CD4-positive, alpha-beta T cell treated with Interleukin-6 at 100 ng/mL for 8 hours (primary cell): Measurements from ENCODE around the gene AFAP1.

ENCODE experiments used
- DNase-seq: peaks from one replicate; pipeline ENCODE4 v3.0.0-alpha.2; 2020; ENCODE audit warnings: mixed read lengths, low spot score

Gene AFAP1

DNA sequence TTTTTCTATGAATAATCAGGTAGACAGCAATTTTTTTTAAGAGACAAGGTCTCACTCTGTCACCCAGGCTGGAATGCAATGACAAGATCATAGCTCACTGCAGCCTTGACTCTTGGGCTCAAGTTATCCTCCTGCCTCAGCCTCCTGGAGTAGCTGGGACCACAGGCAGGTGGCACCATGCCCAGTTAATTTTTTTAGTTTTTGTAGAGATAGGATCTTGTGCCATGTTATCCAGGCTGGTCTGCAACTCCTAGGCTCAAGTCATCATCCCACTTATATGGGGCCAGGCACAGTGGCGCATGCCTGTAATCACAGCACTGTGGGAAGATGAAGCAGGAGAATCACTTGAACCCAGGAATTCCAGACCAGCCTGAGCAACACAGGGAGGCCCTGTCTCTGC lies 26.8 kb downstream of the AFAP1 start:
- DNase-seq, result no peak

DNA sequence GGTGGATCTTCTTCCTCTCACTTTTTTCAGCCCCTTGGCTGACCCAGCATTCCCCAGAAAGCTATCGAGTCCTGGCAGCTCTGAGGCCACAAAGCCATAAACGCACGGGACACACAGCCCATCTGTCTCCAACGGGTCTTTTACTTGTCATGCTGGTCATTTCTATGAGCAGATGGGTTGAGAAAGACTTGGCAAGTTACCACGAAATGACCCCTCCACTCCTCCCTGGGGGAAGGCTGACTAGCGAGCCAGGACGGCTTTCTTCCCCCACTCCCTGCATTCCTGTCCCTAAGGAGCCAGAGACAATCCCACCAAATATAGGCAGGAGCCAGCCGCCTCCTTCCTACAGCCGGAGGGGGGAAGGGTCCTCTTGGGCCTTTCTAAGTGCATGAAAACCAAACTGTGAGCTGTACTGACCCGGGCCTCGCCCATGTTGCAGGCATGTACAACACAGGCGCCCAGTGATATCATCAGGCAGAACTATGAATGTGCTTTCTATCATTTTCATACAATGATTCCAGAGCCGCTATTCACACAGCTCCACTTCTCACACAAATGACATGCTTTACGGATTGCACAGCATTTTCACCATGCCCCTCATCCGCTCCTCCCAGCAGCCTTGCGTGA lies 28.6 kb downstream of the AFAP1 start:
- DNase-seq, result no peak

DNA sequence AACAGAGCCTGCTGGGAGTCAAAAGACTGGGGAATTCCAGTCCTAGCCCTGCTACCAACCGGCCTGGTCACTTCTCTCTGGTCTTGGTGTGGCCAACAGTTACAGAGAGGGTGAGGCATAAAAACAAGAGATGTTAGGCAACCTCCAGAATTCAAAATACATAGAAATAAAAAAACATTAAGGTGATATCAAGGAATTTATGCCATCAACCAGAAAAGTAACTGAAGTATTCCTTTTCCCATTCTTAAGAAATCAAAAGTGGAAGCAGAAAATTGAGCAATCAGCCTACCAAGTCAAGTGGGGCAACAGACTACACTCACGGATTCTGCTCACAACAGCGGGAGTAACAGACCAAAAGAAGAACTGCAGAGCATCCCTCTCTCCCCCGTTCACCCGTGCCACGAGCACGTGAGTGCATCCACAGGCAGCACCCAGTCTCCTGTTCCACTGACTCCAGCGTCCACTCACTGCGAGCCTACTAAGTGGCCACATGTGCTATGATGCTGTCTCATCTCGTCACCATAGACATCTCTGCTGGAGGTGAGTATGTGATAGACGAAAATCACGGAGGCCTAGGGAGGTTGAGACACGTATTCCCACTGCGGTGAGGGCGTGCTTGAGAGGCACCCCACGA lies 29.3 kb downstream of the AFAP1 start:
- DNase-seq, result no peak

DNA sequence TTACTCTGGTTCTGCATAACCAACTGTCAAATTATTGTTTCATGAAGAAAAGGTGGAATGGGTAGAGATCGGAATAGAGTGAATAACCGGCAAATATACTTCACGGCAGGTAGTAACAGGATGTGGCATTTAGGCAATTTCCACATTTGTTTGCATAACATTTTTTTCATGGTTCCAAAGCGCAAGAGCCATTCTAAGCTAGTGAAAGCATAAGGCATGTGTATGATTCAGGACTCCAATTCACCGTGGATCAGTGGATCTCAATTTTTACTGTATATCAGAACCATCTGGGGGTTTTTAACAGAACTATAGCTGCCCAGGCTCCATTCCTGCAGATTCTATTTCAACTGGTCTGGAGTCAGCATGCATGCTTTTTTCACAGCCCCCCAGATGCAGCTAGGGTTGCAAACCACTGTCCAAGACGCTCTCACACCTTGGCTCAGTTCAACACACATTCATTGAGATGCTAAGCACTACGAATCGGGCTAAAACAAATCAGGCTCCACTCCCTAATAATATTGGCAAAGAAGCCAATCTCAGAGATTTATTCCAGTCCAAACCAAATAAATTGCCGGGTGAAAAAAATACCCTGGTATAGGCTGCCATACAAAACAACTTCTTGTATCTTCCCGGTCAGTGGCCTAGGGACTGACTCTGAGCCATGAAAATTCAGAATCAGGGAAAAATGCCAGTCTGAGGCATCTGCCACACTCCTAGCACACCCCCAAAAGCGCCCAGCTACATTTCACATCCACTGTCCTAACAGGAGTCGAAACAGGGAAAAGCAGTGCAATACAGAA lies 30.0 kb downstream of the AFAP1 start:
- DNase-seq, result no peak

DNA sequence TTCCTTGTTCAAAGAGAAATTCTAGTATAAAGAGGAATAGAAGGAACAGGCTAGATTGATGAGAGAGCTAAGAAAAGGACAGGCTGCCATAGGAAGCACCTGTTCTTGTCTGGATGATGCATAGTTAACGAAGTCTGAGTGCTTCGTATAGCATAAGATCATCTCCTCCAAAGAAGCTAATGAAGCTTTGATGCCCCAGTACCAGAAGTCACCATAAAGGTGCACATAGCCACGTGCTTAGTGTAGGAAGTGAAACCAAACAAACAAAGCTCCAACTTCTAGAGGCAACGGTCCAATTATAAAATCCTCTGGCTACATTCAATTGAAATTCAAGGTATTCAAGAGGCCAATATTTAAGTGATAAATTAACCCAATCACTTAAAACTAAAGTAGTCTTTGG lies 31.0 kb downstream of the AFAP1 start:
- no peak for DNase-seq

DNA sequence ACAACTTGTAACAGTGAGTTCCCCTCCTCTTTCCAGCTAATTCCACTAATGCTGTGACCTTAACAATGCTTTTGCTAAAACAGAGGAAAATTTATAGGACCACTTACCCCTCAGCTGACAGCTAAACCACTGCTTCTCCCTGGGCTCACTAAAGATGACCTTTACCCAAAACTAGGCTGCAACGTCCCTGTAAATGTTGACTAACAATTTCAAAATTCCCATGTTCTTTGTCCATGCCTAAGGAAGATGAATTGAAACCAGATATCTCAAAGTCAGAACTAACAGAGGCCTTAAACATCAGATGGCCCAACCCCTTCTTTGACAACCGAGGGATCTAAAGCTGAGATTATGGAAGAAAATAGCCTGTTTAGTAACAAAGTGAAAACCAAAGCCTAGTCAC lies 32.5 kb downstream of the AFAP1 start:
- DNase-seq, result no peak

DNA sequence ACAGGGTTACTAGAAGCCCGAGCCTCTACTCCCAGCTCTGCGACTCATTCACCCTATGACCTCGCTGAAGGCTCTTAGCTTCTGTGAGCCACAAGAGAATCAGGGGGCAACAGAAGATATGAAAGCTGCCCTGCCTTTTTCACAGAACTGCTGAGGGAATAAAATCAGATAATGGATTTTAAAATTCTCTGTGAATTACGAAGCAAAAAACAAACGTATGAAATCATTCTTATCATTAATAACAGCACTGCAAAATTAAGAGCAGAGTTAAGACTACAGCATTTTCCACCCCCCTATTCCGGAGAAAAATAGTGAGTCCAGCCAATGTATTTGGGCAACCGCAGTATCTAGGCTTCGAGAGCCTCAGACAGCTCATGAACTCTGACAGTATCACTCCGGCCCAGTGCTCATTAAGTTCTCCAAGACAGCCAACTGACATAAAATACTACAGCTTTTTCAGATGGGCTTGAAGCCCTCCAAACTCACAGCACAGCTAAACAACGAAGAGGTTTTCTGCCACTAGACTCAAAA lies 33.4 kb downstream of the AFAP1 start:
- no peak for DNase-seq

DNA sequence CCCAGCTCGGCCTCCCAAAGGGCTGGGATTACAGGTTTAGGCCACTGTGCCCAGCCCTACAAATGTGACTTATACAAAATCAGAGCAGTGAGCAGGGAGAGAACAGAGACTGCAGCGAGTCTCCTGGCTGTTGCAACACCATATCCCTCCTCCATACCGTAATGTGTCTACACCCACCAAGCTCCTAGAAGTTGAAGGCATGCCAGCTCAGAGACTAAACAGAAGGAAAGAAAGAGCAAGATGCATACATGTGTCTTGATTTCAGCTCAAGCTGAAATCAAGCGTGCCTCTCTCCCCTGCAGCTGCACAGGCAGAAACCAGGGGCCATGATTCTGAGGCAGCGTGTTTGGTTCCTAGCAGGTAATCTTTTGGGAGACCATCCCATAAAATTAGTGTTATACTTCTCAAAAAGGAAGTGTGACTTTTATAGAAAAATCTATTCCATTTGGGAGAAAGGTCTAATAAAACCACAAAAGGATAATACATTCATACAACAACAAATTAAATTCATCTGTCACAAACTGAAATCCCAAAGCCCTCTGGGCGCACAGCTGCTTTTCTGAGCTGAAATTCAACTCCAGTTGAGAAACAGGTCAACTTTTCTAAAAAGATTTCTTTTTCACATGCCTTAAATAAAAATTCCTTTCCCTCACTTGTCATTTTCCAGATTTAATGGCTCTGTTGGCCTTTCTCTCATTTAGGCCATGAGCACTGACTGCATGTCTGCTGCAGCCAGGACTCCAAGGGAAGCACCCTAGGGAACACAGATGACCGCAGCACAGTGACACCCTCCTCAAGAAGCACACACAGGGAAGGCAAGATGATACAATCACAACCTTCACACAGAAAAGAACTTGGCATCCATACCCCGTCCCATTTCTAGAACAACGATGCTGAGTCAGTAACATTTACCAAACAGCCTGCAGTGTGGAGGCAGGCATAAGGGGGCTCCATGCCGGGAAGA lies 34.4 kb downstream of the AFAP1 start:
- DNase-seq, result no peak

DNA sequence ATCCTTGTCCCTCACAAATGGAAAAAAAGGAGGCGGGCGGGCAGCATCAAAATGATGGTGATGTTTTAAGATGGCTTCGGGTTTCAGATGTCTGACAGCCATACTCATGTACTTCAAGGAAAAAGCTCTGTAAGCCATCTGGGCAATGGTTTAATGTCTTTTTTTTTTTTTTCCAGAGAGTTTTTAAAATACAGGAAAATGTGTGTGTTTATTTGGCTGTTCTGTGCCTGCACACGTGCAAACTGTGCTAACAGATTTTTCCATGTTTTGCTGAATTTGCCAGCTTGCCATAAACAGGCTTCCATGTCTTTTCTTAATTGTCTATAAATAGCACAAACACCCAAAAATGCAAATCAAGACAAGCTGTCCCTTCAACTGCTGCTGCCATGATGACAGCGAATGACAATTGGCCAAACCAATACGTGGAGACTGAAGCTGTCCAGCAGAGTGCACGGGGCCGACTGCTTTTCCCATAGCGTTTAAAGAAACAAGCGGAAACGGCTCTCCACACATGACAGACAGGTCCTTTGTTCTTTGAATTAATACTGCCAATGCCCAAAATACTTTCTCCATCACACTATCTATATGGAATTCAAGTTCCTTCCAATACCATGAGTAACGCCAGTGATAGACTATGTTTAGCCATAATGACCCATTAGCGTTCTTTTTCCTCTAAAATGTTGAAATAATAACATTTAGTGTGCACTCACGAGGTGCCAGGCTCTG lies 35.7 kb downstream of the AFAP1 start:
- no peak for DNase-seq

DNA sequence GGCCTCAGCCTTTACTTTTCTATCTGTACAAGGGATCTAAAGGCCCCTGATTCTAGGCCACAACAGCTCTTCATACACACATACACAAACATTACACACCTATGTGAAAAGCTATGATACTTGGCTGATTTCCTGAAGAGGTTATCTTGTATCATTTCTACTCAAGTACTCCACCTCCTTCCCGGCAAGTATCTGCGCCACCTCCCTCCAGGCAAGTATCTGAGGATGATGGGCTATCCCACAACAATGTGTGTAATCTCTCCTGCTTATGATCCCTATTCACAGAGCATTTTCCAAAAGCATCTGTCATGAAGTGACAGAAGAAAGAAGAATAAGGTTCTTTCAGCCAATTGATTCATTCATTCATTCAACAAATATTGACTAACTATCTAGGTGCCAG lies 36.8 kb downstream of the AFAP1 start:
- no peak for DNase-seq

DNA sequence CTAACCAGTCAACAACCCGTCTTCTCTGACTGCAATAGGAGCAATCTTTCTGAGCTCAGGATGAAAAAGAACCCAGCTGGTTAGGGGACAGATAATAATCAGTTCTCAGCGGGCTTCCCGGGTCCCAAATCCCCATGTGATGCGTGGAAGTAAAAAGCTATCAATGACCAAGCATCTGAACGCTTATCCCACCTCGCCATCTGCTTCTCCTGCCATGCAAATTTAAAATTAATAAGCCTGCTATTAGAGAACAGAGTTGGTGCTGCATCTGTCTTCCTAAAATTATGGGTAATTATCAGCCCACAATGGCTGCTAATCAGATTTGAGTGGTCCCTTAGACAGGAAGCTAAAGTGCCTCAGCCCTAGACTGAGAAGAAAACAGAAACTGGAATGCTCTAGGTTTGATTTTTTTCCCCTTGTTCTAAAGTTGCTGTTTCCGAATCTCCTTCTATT lies 37.5 kb downstream of the AFAP1 start:
- no peak for DNase-seq

DNA sequence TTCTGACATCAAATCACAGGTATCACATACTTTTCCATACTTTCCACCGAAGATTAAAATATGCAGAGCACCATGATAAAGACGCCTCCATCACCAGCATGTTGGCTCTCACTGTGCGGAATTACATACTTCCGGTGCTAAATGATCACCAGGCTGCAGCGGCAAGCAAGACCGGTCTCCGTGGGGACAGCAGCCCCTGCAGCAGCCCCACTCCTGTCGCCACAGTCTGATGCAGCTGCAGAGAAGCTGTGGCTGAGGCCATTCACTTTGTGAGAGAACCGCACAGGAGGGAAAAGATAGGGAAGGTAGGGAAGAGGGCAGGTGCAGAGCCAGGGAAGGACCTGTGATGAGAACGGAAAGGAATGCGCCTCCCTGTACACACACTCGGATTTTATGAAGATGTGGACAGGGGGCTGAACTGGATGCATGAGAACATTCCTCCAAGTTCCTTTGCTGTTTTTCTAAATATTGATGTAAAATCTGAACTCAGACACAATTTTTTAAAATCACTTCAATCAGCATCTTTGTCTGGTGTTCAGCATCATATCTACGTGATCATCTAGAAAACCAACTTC lies 38.3 kb downstream of the AFAP1 start:
- DNase-seq, result no peak

DNA sequence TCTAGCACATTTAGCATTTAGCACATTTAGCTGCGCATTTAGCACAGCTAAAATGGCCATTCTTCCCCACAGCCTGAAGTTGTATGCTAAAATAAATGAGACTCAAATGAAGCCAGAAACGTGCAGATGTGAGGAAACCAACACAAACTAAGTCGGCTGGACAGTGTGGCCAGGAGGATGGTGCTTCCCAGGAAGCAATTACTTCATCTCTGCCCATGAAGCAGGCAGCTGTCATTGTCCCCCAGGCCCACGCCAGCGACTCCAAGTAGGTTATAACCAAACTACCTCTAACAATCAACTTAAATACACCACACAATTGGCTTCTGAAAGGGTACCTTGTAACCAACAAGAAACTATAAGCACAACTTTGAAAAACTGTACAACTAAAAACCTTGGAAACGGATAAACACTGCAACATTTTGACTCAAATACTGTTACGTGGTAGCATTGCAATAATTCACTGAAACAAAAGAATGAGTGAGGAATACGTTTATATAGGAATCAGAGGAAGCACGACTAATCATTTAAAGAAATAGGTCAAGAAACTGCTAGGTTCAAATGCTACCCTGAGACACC lies 39.2 kb downstream of the AFAP1 start:
- DNase-seq, result no peak

DNA sequence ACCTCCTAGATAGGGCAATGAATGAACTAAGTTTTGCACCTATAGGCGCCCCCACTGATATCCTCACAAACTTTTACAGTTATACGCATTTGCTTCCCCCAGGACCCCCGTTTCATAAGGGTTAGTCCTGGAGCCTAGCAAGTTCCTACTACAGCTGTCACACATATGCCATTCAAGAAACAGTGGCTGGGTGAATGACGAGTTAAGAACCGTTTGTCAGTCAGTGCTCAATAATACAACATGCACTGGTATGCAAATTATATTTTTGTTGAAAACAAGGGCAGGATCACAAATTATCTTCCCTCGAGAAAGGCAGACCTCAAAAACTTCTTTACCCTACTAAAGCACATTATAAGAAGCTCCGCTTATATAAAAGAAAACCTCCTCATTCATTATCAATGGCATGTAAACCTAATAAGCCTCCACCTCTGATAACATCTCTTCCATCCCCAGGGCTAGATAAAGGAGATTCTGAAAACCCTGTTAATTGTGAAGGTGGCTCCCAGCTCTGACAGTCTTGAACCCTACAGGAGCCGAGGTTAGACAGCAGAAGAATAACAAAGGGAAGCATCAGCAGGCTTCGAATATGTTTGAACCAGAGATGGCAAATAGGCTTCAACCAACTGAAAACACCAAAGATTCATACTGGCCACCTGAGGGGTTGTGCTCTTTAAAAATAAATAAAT lies 40.3 kb downstream of the AFAP1 start:
- no peak for DNase-seq

DNA sequence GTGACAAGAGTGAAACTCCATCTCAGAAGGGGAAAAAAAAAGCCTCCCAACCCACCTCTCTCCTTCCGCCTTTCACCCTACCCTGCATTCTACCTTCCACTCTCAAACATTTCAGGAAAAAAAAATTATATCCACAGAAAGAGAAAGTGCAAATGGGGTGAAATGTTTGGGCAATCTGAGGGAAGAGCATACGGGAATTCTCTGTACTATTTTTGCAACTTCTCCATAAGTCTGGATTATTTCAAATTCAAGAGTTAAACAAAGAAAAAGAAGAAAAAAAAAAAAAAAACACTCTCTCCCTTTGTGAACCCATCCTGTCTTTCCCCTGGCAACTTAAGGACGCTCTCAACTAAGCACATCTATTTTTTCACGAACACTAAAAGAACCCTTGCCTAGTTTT lies 41.3 kb downstream of the AFAP1 start:
- no peak for DNase-seq

DNA sequence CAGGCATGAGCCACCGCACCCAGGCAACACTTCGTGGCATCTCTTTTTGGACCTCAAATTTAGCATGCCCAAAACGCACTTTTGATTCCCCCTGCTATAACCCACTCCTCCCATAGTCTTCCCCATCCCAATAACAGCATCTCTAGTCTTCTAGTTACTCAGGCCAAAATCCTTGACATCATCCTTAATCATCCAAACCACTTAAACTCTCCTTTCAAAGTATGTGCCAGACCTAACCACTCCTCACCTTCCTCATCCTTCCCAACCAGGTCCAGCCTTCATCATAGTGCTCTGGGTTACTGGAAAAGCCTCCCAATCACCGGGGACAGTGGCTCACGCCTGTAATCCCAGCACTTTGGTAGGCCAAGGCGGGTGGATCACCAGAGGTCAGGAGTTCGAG lies 41.9 kb downstream of the AFAP1 start:
- no peak for DNase-seq

DNA sequence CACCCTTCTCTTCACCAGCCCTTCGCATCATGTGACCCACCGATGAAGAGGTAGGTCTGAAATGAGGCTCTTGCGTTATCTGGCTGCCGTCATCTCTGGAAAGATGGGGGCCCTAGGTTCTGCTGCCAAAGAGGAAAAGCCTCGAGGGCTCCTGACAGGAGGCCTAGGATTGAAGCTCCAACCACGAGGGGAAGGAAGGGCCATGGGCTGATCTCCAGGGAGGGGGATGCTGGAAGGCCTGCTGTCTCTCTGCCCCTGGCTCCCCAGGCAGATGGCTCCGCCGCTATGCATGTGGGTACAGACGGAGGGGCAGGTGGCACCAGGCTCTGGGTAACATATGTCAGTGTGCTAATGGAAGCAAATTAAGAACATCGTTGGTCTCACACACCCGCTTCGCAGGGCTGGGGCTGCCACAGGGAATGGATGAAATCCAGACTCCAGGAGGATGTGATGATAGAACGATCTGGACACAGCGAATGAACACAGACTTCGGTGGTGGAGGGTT lies 44.9 kb downstream of the AFAP1 start:
- no peak for DNase-seq

DNA sequence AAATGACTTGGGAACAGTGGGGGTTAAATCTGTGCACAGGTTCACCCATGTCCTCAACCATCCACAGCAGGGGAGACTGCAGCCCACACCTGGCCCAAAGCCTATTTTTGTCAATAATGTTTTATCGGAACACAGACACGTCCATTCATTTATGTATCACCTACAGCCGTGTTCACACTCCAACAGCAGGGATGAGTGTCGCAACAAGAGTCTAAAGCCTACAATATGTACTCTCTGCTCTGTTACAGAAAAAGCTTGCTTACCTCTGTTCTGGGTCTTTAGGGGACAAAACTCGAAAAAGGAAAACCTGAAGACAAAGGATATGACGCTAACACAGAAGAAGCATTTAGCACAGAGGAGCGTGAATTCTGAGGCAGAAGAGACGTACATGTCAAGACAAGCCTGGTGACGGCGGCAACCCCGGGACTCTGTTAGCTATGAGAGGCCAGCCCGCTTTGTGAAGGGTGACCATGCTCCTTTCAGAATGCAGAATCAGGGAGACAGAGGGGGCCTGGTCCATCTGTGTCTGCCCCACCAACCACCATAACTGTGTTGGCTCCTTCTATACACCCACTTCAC lies 45.5 kb downstream of the AFAP1 start:
- DNase-seq, result no peak

DNA sequence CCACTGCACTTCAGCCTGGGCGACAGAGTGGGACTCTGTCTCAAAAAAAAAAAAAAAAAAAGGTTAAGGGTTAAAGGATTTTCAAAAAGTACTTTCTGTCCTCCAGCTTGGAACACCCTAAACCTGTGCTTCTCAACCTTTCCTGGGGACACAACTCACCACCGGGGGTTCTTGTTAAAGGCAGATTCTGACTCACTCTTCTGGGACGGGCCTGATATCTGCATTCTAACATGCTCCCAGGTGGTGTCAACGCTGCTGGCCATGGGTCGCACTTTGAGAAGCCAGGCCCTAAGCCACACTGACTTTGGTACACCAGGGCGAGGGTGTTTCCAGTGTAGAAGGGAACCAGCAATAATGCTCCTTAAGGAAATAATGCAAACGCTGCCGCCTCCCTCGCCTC lies 46.1 kb downstream of the AFAP1 start:
- DNase-seq, result no peak
